Neural cell (in vitro differentiated cells): ENCODE measurements around the gene CACNB2.

Experiments used
- EP300 ChIP-seq: fragments of 450-650 bp; conservative IDR thresholded peaks from 2 replicates; pipeline ENCODE4 v1.6.1; 2014; ENCODE audit warnings: antibody characterized with exemption, mild to moderate bottlenecking, moderate library complexity; ENCODE audit not compliant: poor library complexity, severe bottlenecking
- EZH2 ChIP-seq: fragments of 200-600, 300-800 bp; shearing (Covaris generic), sonication (generic); IDR thresholded peaks from 2 replicates; pipeline ENCODE4 v1.6.1; 2014; ENCODE audit warnings: antibody characterized with exemption, low read length, borderline replicate concordance, mild to moderate bottlenecking; ENCODE audit not compliant: insufficient read depth, poor library complexity, severe bottlenecking
- POLR2AphosphoS5 ChIP-seq: IDR thresholded peaks from 2 replicates; pipeline ENCODE4 v1.6.1; 2012
- SMC3 ChIP-seq: fragments of 450-650 bp; conservative IDR thresholded peaks from 2 replicates; pipeline ENCODE4 v1.6.1; 2014; ENCODE audit warnings: antibody characterized with exemption, mild to moderate bottlenecking, moderate library complexity; ENCODE audit not compliant: poor library complexity
- TF ChIP-seq, protein P1 (sequence below): fragments of 450-650 bp; IDR thresholded peaks from 2 replicates; pipeline ENCODE4 v1.5.1; 2014; ENCODE audit warnings: antibody characterized with exemption, mild to moderate bottlenecking, moderate library complexity; ENCODE audit not compliant: poor library complexity, severe bottlenecking
- TF ChIP-seq, protein P2 (sequence below): IDR thresholded peaks from 2 replicates; pipeline ENCODE4 v1.6.1; 2012; ENCODE audit warnings: borderline replicate concordance

DNA sequence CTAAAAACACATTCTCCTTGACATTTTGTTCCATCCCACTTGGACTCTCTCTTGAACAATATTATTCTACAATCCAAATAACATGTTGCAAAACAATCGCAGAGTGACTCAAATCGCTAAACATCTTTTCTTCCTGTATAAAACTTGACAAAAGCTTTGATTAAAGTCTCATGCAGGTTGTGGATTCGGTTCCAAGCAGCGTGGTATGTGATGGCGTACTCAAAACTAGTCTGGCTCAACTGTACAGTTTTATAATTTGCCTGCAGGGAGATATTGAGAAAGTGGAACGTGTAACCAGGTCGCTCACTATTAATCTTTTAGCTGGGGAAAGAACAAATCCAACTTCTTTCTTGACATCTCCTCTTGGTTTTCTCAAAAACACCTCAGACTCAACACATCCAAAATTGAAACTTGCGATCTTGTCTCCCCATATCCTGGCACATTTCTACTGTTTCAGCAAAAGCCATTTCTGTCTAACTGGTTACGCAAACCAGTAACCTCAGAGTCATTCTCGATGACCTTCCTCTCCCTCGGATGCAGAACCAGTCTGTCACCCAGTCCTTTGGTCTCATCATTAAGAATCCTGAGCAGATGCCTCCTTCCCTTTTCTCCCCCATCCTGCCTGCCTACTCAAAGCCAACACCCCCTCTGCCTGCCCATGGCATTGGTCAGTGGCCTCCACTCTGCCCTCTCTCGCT is 100.1 kb downstream of the CACNB2 start:
- TF ChIP-seq EP300 = no peak
- TF ChIP-seq, protein P1, sequence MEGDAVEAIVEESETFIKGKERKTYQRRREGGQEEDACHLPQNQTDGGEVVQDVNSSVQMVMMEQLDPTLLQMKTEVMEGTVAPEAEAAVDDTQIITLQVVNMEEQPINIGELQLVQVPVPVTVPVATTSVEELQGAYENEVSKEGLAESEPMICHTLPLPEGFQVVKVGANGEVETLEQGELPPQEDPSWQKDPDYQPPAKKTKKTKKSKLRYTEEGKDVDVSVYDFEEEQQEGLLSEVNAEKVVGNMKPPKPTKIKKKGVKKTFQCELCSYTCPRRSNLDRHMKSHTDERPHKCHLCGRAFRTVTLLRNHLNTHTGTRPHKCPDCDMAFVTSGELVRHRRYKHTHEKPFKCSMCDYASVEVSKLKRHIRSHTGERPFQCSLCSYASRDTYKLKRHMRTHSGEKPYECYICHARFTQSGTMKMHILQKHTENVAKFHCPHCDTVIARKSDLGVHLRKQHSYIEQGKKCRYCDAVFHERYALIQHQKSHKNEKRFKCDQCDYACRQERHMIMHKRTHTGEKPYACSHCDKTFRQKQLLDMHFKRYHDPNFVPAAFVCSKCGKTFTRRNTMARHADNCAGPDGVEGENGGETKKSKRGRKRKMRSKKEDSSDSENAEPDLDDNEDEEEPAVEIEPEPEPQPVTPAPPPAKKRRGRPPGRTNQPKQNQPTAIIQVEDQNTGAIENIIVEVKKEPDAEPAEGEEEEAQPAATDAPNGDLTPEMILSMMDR = no peak
- TF ChIP-seq, protein P2, sequence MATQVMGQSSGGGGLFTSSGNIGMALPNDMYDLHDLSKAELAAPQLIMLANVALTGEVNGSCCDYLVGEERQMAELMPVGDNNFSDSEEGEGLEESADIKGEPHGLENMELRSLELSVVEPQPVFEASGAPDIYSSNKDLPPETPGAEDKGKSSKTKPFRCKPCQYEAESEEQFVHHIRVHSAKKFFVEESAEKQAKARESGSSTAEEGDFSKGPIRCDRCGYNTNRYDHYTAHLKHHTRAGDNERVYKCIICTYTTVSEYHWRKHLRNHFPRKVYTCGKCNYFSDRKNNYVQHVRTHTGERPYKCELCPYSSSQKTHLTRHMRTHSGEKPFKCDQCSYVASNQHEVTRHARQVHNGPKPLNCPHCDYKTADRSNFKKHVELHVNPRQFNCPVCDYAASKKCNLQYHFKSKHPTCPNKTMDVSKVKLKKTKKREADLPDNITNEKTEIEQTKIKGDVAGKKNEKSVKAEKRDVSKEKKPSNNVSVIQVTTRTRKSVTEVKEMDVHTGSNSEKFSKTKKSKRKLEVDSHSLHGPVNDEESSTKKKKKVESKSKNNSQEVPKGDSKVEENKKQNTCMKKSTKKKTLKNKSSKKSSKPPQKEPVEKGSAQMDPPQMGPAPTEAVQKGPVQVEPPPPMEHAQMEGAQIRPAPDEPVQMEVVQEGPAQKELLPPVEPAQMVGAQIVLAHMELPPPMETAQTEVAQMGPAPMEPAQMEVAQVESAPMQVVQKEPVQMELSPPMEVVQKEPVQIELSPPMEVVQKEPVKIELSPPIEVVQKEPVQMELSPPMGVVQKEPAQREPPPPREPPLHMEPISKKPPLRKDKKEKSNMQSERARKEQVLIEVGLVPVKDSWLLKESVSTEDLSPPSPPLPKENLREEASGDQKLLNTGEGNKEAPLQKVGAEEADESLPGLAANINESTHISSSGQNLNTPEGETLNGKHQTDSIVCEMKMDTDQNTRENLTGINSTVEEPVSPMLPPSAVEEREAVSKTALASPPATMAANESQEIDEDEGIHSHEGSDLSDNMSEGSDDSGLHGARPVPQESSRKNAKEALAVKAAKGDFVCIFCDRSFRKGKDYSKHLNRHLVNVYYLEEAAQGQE = no peak
- no peak for TF ChIP-seq EZH2
- TF ChIP-seq POLR2AphosphoS5 = no peak
- TF ChIP-seq SMC3 = no peak
